Nucleus accumbens (tissue), 56 donors: ENCODE measurements around the gene HSD17B13.
A peak's percentile ranks its signal among the peaks of the same experiment; 100 is the strongest.
"Not testable (repeated sequence)": the region's sequence is repeated elsewhere in the genome, so short reads cannot be mapped to it uniquely, and the experiment has no call there.

Source experiments
- DNase-seq, 56 donors: peaks; one replicate each; lab custom pipeline; 2025; lab: John Stamatoyannopoulos, UW

Gene HSD17B13

GRCh38 chr4:87322754-87323153 lies at the start of gene HSD17B13:
TSS of gene HSD17B13 (minus strand) at chr4:87322882. CDS start at chr4:87322841, 41 bp downstream.
- DNase-seq, result no peak

GRCh38 chr4:87370068-87370467 lies 47.4 kb upstream of the HSD17B13 start:
- no peak for DNase-seq

GRCh38 chr4:87366521-87367162 lies 44.0 kb upstream of the HSD17B13 start:
- DNase-seq, result no peak

GRCh38 chr4:87365348-87365747 lies 42.7 kb upstream of the HSD17B13 start:
- DNase-seq, result no peak

GRCh38 chr4:87363552-87363951 lies 40.9 kb upstream of the HSD17B13 start:
- no peak for DNase-seq

GRCh38 chr4:87360338-87360935 lies 37.8 kb upstream of the HSD17B13 start:
- DNase-seq, result no peak

GRCh38 chr4:87359258-87359657 lies 36.6 kb upstream of the HSD17B13 start:
- no peak for DNase-seq

- DNase-seq, result no peak
These were observed 34.3 kb upstream of the HSD17B13 start for GRCh38 chr4:87356832-87357526.

GRCh38 chr4:87354168-87355102 lies 31.8 kb upstream of the HSD17B13 start:
- DNase-seq, result no peak

- peak in 9 of 56 donors; percentile 0 to 51 (median 4) for DNase-seq
These were observed 30.9 kb upstream of the HSD17B13 start for GRCh38 chr4:87353592-87353991.

GRCh38 chr4:87345139-87345538 lies 22.5 kb upstream of the HSD17B13 start:
- DNase-seq, result no peak

- DNase-seq, result no peak
These were observed 20.2 kb upstream of the HSD17B13 start for GRCh38 chr4:87342872-87343271.

- not testable (repeated sequence) for DNase-seq
These were observed 19.4 kb upstream of the HSD17B13 start for GRCh38 chr4:87341954-87342635.

- DNase-seq, result no peak
These were observed 16.8 kb upstream of the HSD17B13 start for GRCh38 chr4:87339440-87339839.

- no peak for DNase-seq
These were observed 14.7 kb upstream of the HSD17B13 start for GRCh38 chr4:87337361-87337760.

- no peak for DNase-seq
These were observed 10.6 kb upstream of the HSD17B13 start for GRCh38 chr4:87333267-87333666.

GRCh38 chr4:87330761-87331160 lies 8.1 kb upstream of the HSD17B13 start:
- DNase-seq, result no peak

GRCh38 chr4:87327136-87327535 lies 4.5 kb upstream of the HSD17B13 start:
- DNase-seq, result no peak

- DNase-seq, result no peak
These were observed 3.8 kb upstream of the HSD17B13 start for GRCh38 chr4:87326460-87326859.

- no peak for DNase-seq
These were observed 794 bp downstream of the HSD17B13 start for GRCh38 chr4:87321888-87322287.
